ENCODE data around the gene TTC17. TPM values are rescaled to one million over a fixed set of nuclear protein-coding genes. Genes with fewer than 3 reads are reported as not detected.
"Not testable (repeated sequence)": the region's sequence is repeated elsewhere in the genome, so short reads cannot be mapped to it uniquely, and the experiment has no call there.

Gene TTC17
- total RNA-seq, 2 experiments from 2014 or later = 71.3 to 84.2 TPM

DNA sequence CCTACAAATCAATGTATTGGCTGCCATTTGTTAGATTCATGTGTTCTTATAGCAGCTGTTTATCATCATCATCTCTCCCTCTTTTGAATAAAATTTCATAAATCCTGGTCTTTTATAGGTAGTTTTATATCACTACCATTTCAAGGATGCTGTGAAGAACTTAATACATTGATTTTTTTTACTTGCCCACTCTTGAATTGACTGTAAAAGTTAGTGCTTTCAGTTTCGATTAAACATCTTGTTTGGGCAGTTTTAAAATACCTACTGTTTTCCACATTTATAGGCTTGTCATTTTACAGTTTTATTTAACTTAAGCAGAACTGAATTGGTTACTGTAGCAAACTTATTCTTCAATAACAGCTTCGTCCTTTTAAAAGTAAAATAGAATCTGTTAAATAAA lies 59.5 kb downstream of the TTC17 start:
- BruUV-seq (replicated peaks) = no TSS peak

DNA sequence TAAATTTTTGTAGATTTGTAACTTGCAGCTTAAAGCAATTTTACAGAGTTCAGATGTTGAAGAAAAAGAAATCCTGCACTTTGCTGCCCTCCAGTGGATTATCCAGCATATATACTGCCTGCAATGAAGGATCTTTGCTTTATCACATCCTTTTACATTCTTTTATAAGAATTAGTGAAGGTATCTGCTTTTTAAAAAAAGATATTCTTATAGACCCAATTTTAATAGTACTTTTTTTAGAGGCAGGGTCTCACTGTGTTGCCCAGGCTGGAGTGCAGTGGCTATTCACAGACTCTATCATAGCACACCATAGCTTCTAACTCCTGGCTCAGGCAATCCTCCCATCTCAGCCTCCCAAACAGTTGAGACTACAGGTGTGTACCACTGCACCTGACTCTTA lies 60.7 kb downstream of the TTC17 start:
- Histone ChIP-seq H4K20me1 (ENCODE audit: insufficient read depth, low read length) (no peaks in the 10 kb centered on the region), H3K79me2 (ENCODE audit: insufficient read depth, low read depth, low read length) (no peaks in the 10 kb centered on the region), H3K27ac (ENCODE audit: low read depth, low read length, poor library complexity, severe bottlenecking) (no peak overlapping the region), H3K9me3 (ENCODE audit: low read length) (no peaks in the 10 kb centered on the region), H3K4me2 (ENCODE audit: low read length) (no peak overlapping the region), H3K36me3 (ENCODE audit: insufficient read depth, low read length) (peaks cover 36% of the 10 kb centered on the region), H2AFZ (ENCODE audit: low read length) (no peak overlapping the region), H3K4me3 (ENCODE audit: low read depth, low read length, poor library complexity, severe bottlenecking) (no peak overlapping the region), H3K9me2 (ENCODE audit: insufficient read depth, low read length) (no peaks in the 10 kb centered on the region), H3K4me1 (ENCODE audit: insufficient read depth, low read length, poor library complexity, severe bottlenecking) (no peaks in the 10 kb centered on the region)
- CTCF ChIA-PET (ENCODE audit: unreplicated experiment) = interaction anchor here (0.5 kb wide), 1 partner anchor 108 kb away, joined by 5 read pairs; the partner anchor contains the start of gene API5
- intact Hi-C loops (cut with micrococcal nuclease; ENCODE audit: unreplicated experiment) = loop anchor here (5.0 kb wide), 2 partner anchors 87 to 107 kb away; partner anchors contain the start of gene API5
- DNase-seq (ENCODE audit: low spot score) = peak; percentile 57
- no TSS peak for BruUV-seq (replicated peaks)
- no peak for TF ChIP-seq EZH2phosphoT487 (IDR thresholded peaks at IDR 0.05; ENCODE audit: borderline replicate concordance, low read depth, low read length)
- TF ChIP-seq, protein P1, sequence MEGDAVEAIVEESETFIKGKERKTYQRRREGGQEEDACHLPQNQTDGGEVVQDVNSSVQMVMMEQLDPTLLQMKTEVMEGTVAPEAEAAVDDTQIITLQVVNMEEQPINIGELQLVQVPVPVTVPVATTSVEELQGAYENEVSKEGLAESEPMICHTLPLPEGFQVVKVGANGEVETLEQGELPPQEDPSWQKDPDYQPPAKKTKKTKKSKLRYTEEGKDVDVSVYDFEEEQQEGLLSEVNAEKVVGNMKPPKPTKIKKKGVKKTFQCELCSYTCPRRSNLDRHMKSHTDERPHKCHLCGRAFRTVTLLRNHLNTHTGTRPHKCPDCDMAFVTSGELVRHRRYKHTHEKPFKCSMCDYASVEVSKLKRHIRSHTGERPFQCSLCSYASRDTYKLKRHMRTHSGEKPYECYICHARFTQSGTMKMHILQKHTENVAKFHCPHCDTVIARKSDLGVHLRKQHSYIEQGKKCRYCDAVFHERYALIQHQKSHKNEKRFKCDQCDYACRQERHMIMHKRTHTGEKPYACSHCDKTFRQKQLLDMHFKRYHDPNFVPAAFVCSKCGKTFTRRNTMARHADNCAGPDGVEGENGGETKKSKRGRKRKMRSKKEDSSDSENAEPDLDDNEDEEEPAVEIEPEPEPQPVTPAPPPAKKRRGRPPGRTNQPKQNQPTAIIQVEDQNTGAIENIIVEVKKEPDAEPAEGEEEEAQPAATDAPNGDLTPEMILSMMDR (conservative IDR thresholded peaks at IDR 0.05; ENCODE audit: low read length) = peak; percentile 95
- POLR2A ChIA-PET = interaction anchor here (0.8 kb wide), 1 partner anchor 17 kb away, joined by 3 read pairs; no protein-coding TSS in a partner anchor

More for the DNA sequence above, 59.5 kb downstream of the TTC17 start:
- intact Hi-C loops (cut with micrococcal nuclease; ENCODE audit: unreplicated experiment) = loop anchor here (5.0 kb wide), 2 partner anchors 86 to 106 kb away; partner anchors contain the start of gene API5
- TF ChIP-seq, protein P1 (conservative IDR thresholded peaks at IDR 0.05; ENCODE audit: low read length) = no peak
- no peak for TF ChIP-seq EZH2phosphoT487 (IDR thresholded peaks at IDR 0.05; ENCODE audit: borderline replicate concordance, low read depth, low read length)
- Histone ChIP-seq H3K4me1 (ENCODE audit: insufficient read depth, low read length, poor library complexity, severe bottlenecking) (no peaks in the 10 kb centered on the region), H3K9me3 (ENCODE audit: low read length) (no peaks in the 10 kb centered on the region), H3K79me2 (ENCODE audit: insufficient read depth, low read depth, low read length) (no peaks in the 10 kb centered on the region), H3K4me2 (ENCODE audit: low read length) (no peak overlapping the region), H3K36me3 (ENCODE audit: insufficient read depth, low read length) (peaks cover 41% of the 10 kb centered on the region), H3K27ac (ENCODE audit: low read depth, low read length, poor library complexity, severe bottlenecking) (no peak overlapping the region), H3K4me3 (ENCODE audit: low read depth, low read length, poor library complexity, severe bottlenecking) (no peak overlapping the region), H2AFZ (ENCODE audit: low read length) (no peak overlapping the region), H4K20me1 (ENCODE audit: insufficient read depth, low read length) (no peaks in the 10 kb centered on the region), H3K9me2 (ENCODE audit: insufficient read depth, low read length) (no peaks in the 10 kb centered on the region)
- POLR2A ChIA-PET = no interaction called here
- CTCF ChIA-PET (ENCODE audit: unreplicated experiment) = no interaction called here
- no peak for DNase-seq (ENCODE audit: low spot score)

DNA sequence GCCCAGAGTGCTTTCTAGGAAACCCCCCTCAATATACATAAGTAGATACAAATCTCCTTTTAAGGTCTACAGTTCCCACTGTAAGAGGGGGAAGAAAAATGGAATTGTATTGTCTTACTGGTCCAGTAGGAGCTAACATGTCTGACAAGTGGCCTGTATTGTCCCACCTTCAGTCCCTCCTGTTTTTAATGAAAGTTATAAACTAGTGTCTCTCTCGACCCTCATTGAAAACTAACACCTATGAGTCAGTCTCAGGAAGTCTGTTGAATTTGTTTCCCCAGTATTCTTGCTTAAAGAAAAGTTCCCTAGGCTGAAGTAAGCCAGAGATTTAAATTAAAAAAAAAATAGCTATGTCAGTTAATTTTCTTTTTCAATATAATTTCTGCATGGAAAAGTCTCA lies 69.3 kb downstream of the TTC17 start:
- Histone ChIP-seq H4K20me1 (ENCODE audit: insufficient read depth, low read length) (no peaks in the 10 kb centered on the region), H3K4me3 (ENCODE audit: low read depth, low read length, poor library complexity, severe bottlenecking) (no peak overlapping the region), H3K9me3 (ENCODE audit: low read length) (no peaks in the 10 kb centered on the region), H3K4me2 (ENCODE audit: low read length) (no peak overlapping the region), H3K9me2 (ENCODE audit: insufficient read depth, low read length) (no peaks in the 10 kb centered on the region), H3K36me3 (ENCODE audit: insufficient read depth, low read length) (peaks cover 27% of the 10 kb centered on the region), H3K27ac (ENCODE audit: low read depth, low read length, poor library complexity, severe bottlenecking) (no peak overlapping the region), H3K79me2 (ENCODE audit: insufficient read depth, low read depth, low read length) (no peaks in the 10 kb centered on the region), H3K4me1 (ENCODE audit: insufficient read depth, low read length, poor library complexity, severe bottlenecking) (no peaks in the 10 kb centered on the region), H2AFZ (ENCODE audit: low read length) (no peak overlapping the region)
- TF ChIP-seq EZH2phosphoT487 (IDR thresholded peaks at IDR 0.05; ENCODE audit: borderline replicate concordance, low read depth, low read length) = no peak
- TF ChIP-seq, protein P1 (conservative IDR thresholded peaks at IDR 0.05; ENCODE audit: low read length) = no peak
- ChIA-PET POLR2A (no interaction called here), CTCF (ENCODE audit: unreplicated experiment) (no interaction called here)
- BruUV-seq (replicated peaks) = no TSS peak
- intact Hi-C loops (cut with micrococcal nuclease; ENCODE audit: unreplicated experiment) = no loop called here
- DNase-seq (ENCODE audit: low spot score) = no peak

DNA sequence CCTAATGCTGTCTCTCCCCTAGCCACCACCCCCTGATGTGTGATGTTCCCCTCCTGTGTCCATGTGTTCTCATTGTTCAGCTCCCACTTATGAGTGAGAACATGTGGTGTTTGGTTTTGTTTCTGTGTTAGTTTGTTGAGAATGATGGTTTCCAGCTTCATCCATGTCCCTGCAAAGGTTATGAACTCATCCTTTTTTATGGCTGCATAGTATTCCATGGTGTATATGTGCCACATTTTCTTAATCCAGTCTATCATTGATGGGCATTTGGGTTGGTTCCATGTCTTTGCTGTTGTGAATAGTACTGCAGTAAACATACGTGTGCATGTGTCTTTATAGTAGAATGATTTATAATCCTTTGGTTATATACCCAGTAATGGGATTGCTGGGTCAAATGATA lies 72.2 kb downstream of the TTC17 start:
- H3K4me2 ChIP-seq (ENCODE audit: low read length); H2AFZ ChIP-seq (ENCODE audit: low read length); H3K27ac ChIP-seq (ENCODE audit: low read depth, low read length, poor library complexity, severe bottlenecking); intact Hi-C loops (cut with micrococcal nuclease; ENCODE audit: unreplicated experiment); CTCF ChIA-PET (ENCODE audit: unreplicated experiment); H4K20me1 ChIP-seq (ENCODE audit: insufficient read depth, low read length); BruUV-seq (replicated peaks); DNase-seq (ENCODE audit: low spot score); H3K9me2 ChIP-seq (ENCODE audit: insufficient read depth, low read length); H3K4me3 ChIP-seq (ENCODE audit: low read depth, low read length, poor library complexity, severe bottlenecking); H3K9me3 ChIP-seq (ENCODE audit: low read length); H3K79me2 ChIP-seq (ENCODE audit: insufficient read depth, low read depth, low read length); H3K4me1 ChIP-seq (ENCODE audit: insufficient read depth, low read length, poor library complexity, severe bottlenecking): not testable (repeated sequence)
- POLR2A ChIA-PET = interaction anchor here (1.8 kb wide), 1 partner anchor 18 kb away, joined by 8 read pairs; no protein-coding TSS in a partner anchor
- peaks cover 25% of the 10 kb centered on the region for H3K36me3 ChIP-seq (ENCODE audit: insufficient read depth, low read length)

Measured in OCI-LY7 (cell line).